GM13976 (cell line): ENCODE measurements around the gene STARD3NL.

Experiments used
- DNase-seq: peaks from one replicate; pipeline ENCODE4 v3.0.0; 2012; ENCODE audit warnings: low spot score
- in situ Hi-C: fragments of 300-500 bp; cut with MboI; formaldehyde crosslinking; loops from one replicate; pipeline ENCODE4 v1.12.0; 2022; ENCODE audit warnings: low sequenced_read_pairs, mixed read lengths, inconsistent platforms; ENCODE audit not compliant: unreplicated experiment
- TF ChIP-seq, protein P1 (sequence below): IDR thresholded peaks from 2 replicates; pipeline ENCODE4 v1.5.1; 2012; ENCODE audit warnings: borderline replicate concordance, mild to moderate bottlenecking; ENCODE audit not compliant: insufficient read depth; ENCODE audit errors: extremely low read depth, missing control alignments, control extremely low read depth

The STARD3NL gene

DNA sequence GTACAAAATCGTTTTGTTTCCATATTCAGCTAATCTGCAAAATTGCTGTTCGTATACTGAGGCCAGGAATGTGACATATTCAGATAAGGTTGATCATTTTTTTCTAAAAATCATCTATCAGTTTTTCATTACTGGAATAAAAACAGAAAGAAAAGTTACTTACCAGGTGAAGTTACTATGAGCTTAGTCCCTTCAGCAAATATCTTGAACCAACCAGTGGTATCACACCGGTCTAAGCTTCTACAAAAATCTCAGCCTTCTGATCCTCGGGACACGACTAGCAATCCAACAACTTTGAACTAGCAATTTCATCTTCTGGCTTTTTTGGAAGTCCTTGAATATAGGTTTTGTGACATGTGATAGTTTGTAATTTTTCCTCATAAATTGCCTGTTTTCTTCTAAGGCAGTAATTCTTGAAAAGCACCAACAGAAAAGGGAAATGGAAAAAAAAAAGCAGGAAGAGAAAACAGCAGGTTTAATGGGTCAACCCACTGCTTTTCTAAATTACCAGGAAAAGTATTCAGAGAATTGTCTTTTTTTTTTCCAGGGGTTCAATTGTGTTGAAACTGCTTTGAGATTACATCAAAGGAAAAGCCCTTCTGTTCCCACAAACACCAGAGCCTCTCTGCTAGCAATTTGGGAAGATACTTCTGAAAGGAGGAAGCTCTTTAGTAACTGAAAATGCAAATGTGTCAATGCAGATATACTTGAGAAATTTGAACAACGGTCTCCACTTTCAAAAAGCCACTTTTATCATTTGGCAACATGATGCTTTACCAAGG lies 98.2 kb downstream of the STARD3NL start:
- TF ChIP-seq, protein P1, sequence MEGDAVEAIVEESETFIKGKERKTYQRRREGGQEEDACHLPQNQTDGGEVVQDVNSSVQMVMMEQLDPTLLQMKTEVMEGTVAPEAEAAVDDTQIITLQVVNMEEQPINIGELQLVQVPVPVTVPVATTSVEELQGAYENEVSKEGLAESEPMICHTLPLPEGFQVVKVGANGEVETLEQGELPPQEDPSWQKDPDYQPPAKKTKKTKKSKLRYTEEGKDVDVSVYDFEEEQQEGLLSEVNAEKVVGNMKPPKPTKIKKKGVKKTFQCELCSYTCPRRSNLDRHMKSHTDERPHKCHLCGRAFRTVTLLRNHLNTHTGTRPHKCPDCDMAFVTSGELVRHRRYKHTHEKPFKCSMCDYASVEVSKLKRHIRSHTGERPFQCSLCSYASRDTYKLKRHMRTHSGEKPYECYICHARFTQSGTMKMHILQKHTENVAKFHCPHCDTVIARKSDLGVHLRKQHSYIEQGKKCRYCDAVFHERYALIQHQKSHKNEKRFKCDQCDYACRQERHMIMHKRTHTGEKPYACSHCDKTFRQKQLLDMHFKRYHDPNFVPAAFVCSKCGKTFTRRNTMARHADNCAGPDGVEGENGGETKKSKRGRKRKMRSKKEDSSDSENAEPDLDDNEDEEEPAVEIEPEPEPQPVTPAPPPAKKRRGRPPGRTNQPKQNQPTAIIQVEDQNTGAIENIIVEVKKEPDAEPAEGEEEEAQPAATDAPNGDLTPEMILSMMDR, result no peak
- DNase-seq, result no peak
- in situ Hi-C loops, result no loop called here

DNA sequence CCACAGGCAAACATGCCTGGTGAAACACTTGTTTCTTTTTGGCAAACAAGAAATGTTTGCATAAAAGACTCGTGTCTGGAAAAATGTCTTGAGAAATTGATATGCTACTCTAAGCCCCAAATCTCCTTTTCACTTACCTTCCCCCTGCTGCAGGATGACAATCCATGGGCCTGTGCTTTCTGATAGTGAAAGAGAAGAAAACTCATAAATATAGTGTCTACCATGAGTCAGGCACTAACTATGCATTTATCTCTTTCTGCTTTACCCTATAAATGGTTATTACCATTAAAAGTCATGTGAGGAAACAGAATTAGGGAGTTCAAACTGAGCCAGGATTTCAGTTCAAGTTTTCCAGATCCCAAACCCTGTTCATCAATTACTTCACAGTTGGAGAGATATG lies 102.0 kb downstream of the STARD3NL start:
- DNase-seq, result no peak
- TF ChIP-seq, protein P1, result no peak
- in situ Hi-C loops, result no loop called here
